ENCODE measurements around the gene PLEKHG4B.
A peak's percentile ranks its signal among the peaks of the same experiment; 100 is the strongest.

The PLEKHG4B gene

GRCh38 chr5:129820-130219 lies 37.9 kb downstream of the PLEKHG4B start:
- no peak for TF ChIP-seq CTCF (conservative IDR thresholded peaks at IDR 0.05; ENCODE audit: low read depth, low read length)
- H3K4me2 ChIP-seq: peak overlapping the region; percentile 86
- no peak overlapping the region for H3K9ac ChIP-seq

GRCh38 chr5:130601-131131 lies 38.7 kb downstream of the PLEKHG4B start:
- H3K4me2 ChIP-seq: peak overlapping the region; percentile 86
- peaks cover 38% of the 10 kb centered on the region; the same call in 1 of the 2 replicates for H3K79me2 ChIP-seq (ENCODE audit: insufficient read depth, low read depth)
- H2AFZ ChIP-seq (ENCODE audit: low read depth): no peak overlapping the region

More at GRCh38 chr5:129820-130219, 37.9 kb downstream of the PLEKHG4B start:
- Histone ChIP-seq H4K20me1 (ENCODE audit: insufficient read depth) (no peaks in the 10 kb centered on the region), H3K27ac (peak overlapping the region; percentile 73), H2AFZ (ENCODE audit: low read depth) (no peak overlapping the region), H3K27me3 (ENCODE audit: insufficient read depth, low read depth) (no peaks in the 10 kb centered on the region), H3K36me3 (ENCODE audit: insufficient read depth) (no peaks in the 10 kb centered on the region), H3K4me1 (ENCODE audit: low read depth, poor library complexity, severe bottlenecking) (peaks cover 72% of the 10 kb centered on the region), H3K4me3 (IDR thresholded peaks at IDR 0.05; ENCODE audit: insufficient read depth, low read depth, low read length) (no peak overlapping the region), H3K79me2 (ENCODE audit: insufficient read depth, low read depth) (peaks cover 38% of the 10 kb centered on the region; the same call in 1 of the 2 replicates)

GRCh38 chr5:136901-137300 lies 44.9 kb downstream of the PLEKHG4B start:
- 0 out of 2 replicates have a peak, but pooled peaks have one; percentile 18 for TF ChIP-seq CTCF (conservative IDR thresholded peaks at IDR 0.05; ENCODE audit: low read depth, low read length)
- Histone ChIP-seq H3K36me3 (ENCODE audit: insufficient read depth) (no peaks in the 10 kb centered on the region), H3K4me3 (IDR thresholded peaks at IDR 0.05; ENCODE audit: insufficient read depth, low read depth, low read length) (no peak overlapping the region), H3K27me3 (ENCODE audit: insufficient read depth, low read depth) (no peaks in the 10 kb centered on the region), H2AFZ (ENCODE audit: low read depth) (no peak overlapping the region), H3K4me2 (no peak overlapping the region), H4K20me1 (ENCODE audit: insufficient read depth) (no peaks in the 10 kb centered on the region), H3K79me2 (ENCODE audit: insufficient read depth, low read depth) (peaks cover 38% of the 10 kb centered on the region), H3K9ac (no peak overlapping the region), H3K27ac (no peak overlapping the region), H3K4me1 (ENCODE audit: low read depth, poor library complexity, severe bottlenecking) (peaks cover 1% of the 10 kb centered on the region)

More at GRCh38 chr5:130601-131131, 38.7 kb downstream of the PLEKHG4B start:
- no peaks in the 10 kb centered on the region for H3K36me3 ChIP-seq (ENCODE audit: insufficient read depth)
- no peak for TF ChIP-seq CTCF (conservative IDR thresholded peaks at IDR 0.05; ENCODE audit: low read depth, low read length)
- H3K4me3 ChIP-seq (IDR thresholded peaks at IDR 0.05; ENCODE audit: insufficient read depth, low read depth, low read length): no peak overlapping the region
- H3K27me3 ChIP-seq (ENCODE audit: insufficient read depth, low read depth): no peaks in the 10 kb centered on the region
- H4K20me1 ChIP-seq (ENCODE audit: insufficient read depth): no peaks in the 10 kb centered on the region
- H3K27ac ChIP-seq: peak overlapping the region; percentile 73; the same call in 1 of the 2 replicates
- peaks cover 64% of the 10 kb centered on the region for H3K4me1 ChIP-seq (ENCODE audit: low read depth, poor library complexity, severe bottlenecking)
- no peak overlapping the region for H3K9ac ChIP-seq

GRCh38 chr5:137741-138140 lies 45.8 kb downstream of the PLEKHG4B start:
- no peak overlapping the region for H2AFZ ChIP-seq (ENCODE audit: low read depth)
- H3K9ac ChIP-seq: no peak overlapping the region
- H3K4me1 ChIP-seq (ENCODE audit: low read depth, poor library complexity, severe bottlenecking): no peaks in the 10 kb centered on the region
- no peaks in the 10 kb centered on the region for H3K36me3 ChIP-seq (ENCODE audit: insufficient read depth)
- peaks cover 30% of the 10 kb centered on the region for H3K79me2 ChIP-seq (ENCODE audit: insufficient read depth, low read depth)
- H3K4me3 ChIP-seq (IDR thresholded peaks at IDR 0.05; ENCODE audit: insufficient read depth, low read depth, low read length): no peak overlapping the region
- H3K27me3 ChIP-seq (ENCODE audit: insufficient read depth, low read depth): no peaks in the 10 kb centered on the region
- no peaks in the 10 kb centered on the region for H4K20me1 ChIP-seq (ENCODE audit: insufficient read depth)
- TF ChIP-seq CTCF (conservative IDR thresholded peaks at IDR 0.05; ENCODE audit: low read depth, low read length): no peak
- no peak overlapping the region for H3K4me2 ChIP-seq
- no peak overlapping the region for H3K27ac ChIP-seq

All from KMS-11 (cell line).